CD4-positive, alpha-beta T cell treated with Interleukin-2 at 100 ng/mL for 4 hours (primary cell): ENCODE data around the gene SAMD4B.

Experiments
- DNase-seq: peaks from one replicate; pipeline ENCODE4 v3.0.0-alpha.2; 2020; ENCODE audit warnings: low spot score

Gene SAMD4B

DNA sequence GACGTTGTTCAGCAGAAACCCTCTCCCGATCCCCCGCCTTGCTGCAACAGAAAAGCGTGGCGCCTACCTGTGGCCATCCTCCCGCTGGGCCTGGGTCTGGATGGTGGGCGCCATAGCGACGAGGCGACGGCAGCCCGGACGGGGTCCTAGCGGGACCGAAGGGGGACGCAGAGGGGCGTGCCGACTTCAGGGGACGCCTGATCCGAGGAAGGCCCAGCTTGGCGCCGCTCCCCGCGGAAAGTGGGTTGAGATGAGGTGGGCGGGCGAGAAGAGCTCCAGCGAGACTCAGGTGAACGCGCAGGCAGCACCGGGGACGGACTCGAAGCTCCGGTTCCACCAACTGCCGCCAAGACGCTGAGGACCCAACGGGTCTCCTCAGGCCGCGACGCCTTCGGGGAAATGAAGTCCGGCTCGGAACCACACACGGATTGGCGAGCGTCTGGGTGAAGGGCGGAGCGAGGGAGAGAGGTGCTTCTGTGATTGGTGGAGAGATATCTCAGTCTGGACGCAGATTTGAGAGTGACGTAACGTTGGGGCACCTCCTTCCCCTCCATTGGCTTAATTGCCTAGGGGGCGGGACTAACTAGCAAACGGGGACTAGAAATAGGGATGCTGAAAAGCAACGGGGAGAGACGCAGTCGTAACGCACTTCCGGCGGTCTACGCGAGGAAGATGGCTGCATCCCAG, 48.7 kb downstream of the SAMD4B start, which contains the start of the genes MED29 and PAF1:
TSS of gene MED29 (plus strand) at position 628 of the 687 bp plus-strand sequence. CDS start at position 673, 45 bp downstream.
TSS of gene PAF1 (minus strand) at position 356 of the 687 bp plus-strand sequence. CDS start at position 114, 242 bp downstream.
- peak; percentile 99 for DNase-seq

- peak; percentile 95 for DNase-seq
These were observed 55.4 kb downstream of the SAMD4B start for GRCh38 chr19:39397360-39398296.

DNA sequence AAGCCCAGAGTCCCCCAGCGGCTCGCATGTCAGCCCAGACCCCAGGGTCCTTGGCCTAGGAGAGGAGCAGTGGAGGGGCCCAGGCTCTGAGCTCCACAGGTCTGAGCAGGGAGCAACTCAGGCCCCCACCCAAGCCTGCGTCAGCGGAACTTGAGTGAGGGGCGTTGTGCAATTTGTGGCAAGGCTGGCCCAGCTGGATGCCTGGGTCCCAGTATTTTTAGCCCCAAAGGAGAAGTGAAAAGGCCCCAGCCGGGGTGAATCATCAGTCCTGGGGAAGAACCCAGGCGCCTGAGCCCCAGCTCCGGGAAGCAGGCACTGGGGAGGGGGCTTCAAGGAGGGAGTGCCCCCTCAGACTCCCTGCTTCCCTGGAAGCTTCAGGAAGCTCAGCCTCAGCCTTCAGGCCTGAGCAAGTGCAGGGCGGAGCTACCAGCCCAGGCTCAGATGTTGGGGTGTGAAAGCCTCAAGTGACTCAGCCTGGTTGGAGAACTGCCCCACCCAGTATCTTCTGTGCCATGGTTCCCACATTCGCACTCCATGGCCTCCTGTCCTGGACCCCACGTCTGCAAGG, 56.2 kb downstream of the SAMD4B start:
- DNase-seq: peak; percentile 80

GRCh38 chr19:39399668-39400050, 57.4 kb downstream of the SAMD4B start:
- DNase-seq: no peak

DNA sequence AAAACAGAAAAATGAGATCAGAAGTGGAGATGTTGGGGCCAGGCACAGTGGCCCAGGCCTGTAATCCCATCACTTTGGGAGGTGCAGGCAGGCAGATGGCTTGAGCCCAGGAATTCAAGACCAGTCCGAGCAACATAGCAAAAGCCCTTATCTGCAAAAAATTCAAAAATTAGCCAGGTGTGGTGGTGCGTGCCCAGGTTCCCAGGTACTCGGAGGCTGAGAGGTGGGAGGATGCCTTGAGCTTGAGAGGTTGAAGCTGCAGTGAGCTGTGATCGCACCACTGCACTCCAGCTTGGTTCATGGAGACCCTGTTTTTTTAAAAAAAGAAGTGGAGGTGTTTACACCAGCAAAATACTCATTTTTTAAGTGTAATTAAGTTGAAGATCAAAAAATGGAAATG, 57.8 kb downstream of the SAMD4B start:
- DNase-seq: no peak

GRCh38 chr19:39401070-39401548, 58.9 kb downstream of the SAMD4B start:
- DNase-seq: no peak

DNA sequence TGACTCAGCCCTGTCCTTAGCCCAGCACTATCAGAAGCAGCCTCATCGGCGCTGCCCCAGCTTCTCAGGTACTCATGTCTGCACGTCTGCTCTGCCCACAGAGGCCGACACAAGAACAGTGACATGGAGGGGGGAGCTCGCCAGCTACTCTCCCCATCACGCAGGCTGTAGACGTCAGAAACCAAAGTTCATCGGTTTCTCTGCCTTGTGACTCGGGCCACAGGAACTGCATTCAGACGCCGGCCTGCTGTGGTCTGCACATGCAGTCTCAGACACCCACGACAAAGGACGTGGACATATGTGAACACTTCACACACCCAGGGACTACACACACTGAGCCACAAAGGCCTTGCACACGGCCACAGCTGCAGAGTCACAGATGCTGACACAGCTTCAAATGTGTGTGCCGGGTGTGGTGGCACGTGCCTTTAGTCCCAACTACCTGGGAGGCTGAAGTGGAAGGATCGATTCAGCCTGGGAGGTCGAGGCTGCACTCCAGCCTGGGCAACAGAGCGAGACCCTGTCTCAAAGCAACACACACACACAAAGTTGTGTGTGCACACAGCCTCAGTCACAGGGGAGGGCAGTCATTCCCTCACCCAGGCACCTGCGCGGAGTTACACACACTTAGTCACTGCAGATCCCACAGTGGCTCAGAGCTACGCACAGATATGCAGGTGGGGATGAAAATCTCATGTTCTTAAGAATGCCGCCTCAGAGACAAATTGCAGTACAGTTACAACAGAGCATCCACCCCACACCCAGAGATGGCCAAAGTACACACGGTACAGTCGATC, 59.5 kb downstream of the SAMD4B start:
- DNase-seq: peak; percentile 93

- peak; percentile 82 for DNase-seq
These were observed 60.4 kb downstream of the SAMD4B start for GRCh38 chr19:39402346-39403300.

GRCh38 chr19:39403331-39404312, 61.4 kb downstream of the SAMD4B start:
- DNase-seq: peak; percentile 97

DNA sequence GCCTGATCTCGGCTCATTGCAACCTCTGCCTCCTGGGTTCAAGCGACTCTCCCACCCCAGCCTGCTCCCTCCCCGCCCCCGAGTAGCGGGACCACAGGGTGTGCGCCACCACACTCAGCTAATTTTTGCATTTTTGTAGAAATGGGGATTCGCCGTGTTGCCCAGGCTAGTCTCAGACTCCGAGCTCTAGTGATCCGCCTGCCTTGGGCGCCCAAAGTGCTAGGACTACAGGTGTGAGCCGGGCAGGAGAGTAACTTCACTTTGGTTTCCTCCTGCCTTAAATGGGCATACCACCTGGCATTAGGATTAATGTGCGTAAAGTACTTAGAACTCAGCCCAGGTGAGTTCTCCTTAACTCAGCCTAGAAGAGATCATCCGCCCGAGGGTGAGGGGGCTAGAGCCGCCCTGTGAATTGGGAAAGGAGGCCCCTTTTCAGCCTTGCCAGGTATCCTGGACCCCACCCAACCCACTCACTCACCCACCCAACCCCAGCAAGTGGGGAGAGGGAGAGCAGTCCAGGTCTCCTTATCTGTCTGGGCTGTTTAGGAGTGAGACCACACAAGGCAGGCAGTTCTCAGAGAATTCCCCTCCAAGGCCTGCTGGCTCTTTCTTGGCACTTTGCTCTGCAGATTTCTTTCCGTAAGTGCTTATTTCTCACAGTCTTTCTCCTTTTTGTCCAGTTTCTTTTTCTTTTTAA, 63.2 kb downstream of the SAMD4B start:
- DNase-seq: peak; percentile 35

- DNase-seq: peak; percentile 92
These were observed 63.9 kb downstream of the SAMD4B start for GRCh38 chr19:39405958-39406655.

GRCh38 chr19:39406656-39407409, 64.6 kb downstream of the SAMD4B start, which contains the start of gene ZFP36:
Gene ZFP36, plus strand, starts transcription at chr19:39406847. Its CDS starts 58 bp downstream, at chr19:39406905.
- DNase-seq: peak; percentile 93

GRCh38 chr19:39407410-39407659, 65.1 kb downstream of the SAMD4B start:
- no peak for DNase-seq

DNA sequence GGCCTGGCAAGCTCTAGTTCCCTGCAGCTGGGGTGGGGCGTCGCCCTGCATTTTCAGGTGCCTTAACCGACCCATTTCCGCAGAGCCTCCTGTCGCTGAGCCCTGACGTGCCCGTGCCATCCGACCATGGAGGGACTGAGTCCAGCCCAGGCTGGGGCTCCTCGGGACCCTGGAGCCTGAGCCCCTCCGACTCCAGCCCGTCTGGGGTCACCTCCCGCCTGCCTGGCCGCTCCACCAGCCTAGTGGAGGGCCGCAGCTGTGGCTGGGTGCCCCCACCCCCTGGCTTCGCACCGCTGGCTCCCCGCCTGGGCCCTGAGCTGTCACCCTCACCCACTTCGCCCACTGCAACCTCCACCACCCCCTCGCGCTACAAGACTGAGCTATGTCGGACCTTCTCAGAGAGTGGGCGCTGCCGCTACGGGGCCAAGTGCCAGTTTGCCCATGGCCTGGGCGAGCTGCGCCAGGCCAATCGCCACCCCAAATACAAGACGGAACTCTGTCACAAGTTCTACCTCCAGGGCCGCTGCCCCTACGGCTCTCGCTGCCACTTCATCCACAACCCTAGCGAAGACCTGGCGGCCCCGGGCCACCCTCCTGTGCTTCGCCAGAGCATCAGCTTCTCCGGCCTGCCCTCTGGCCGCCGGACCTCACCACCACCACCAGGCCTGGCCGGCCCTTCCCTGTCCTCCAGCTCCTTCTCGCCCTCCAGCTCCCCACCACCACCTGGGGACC, 65.6 kb downstream of the SAMD4B start:
- peak; percentile 76 for DNase-seq

GRCh38 chr19:39408392-39409207, 66.4 kb downstream of the SAMD4B start:
- peak; percentile 32 for DNase-seq
